GM18526 (cell line): ENCODE results near the gene NINL.

Source experiments
- POLR2A ChIP-seq: IDR thresholded peaks from 3 replicates; pipeline ENCODE4 v1.6.1; 2011; ENCODE audit not compliant: insufficient read length; ENCODE audit errors: extremely low read depth

The NINL gene

GRCh38 chr20:25454153-25454900 is 131.0 kb downstream of the NINL start:
- no peak for TF ChIP-seq POLR2A

GRCh38 chr20:25453035-25453810 is 132.1 kb downstream of the NINL start:
- TF ChIP-seq POLR2A = no peak

GRCh38 chr20:25452333-25452732 is 133.0 kb downstream of the NINL start:
- TF ChIP-seq POLR2A = no peak

GRCh38 chr20:25447671-25448070 is 137.7 kb downstream of the NINL start:
- no peak for TF ChIP-seq POLR2A

GRCh38 chr20:25444556-25444955 is 140.8 kb downstream of the NINL start:
- no peak for TF ChIP-seq POLR2A

- no peak for TF ChIP-seq POLR2A
Measured at GRCh38 chr20:25439328-25439727, 146.0 kb downstream of the NINL start.

- no peak for TF ChIP-seq POLR2A
Measured at GRCh38 chr20:25437153-25437581, 148.2 kb downstream of the NINL start.

GRCh38 chr20:25424536-25424935 is 160.8 kb downstream of the NINL start:
- TF ChIP-seq POLR2A = no peak

- no peak for TF ChIP-seq POLR2A
Measured at GRCh38 chr20:25422032-25422431, 163.3 kb downstream of the NINL start.

- TF ChIP-seq POLR2A = no peak
Measured at GRCh38 chr20:25421102-25421501, 164.2 kb downstream of the NINL start.

- no peak for TF ChIP-seq POLR2A
Measured at GRCh38 chr20:25418776-25419175, 166.6 kb downstream of the NINL start.

- no peak for TF ChIP-seq POLR2A
Measured at GRCh38 chr20:25408890-25409289, 176.4 kb downstream of the NINL start.

GRCh38 chr20:25408170-25408547 is 177.2 kb downstream of the NINL start:
- no peak for TF ChIP-seq POLR2A

GRCh38 chr20:25407311-25408169 is 177.8 kb downstream of the NINL start, which contains the start of gene GINS1:
Gene GINS1 (plus strand): TSS chr20:25407673. CDS start chr20:25407821, 148 bp downstream.
- peak; percentile 89 for TF ChIP-seq POLR2A
